Jurkat, Clone E6-1 (cell line): ENCODE measurements around the gene TMEM255B.

ENCODE experiments used
- DNase-seq: peaks from one replicate; pipeline ENCODE4 v3.0.0-alpha.2; 2011; ENCODE audit warnings: low read depth, low spot score
- H3K4me3 ChIP-seq: 2 replicates; pipeline ENCODE4 v1.5.1; 2011; ENCODE audit warnings: mild to moderate bottlenecking, low read length, control low read depth, moderate library complexity

The TMEM255B gene

DNA sequence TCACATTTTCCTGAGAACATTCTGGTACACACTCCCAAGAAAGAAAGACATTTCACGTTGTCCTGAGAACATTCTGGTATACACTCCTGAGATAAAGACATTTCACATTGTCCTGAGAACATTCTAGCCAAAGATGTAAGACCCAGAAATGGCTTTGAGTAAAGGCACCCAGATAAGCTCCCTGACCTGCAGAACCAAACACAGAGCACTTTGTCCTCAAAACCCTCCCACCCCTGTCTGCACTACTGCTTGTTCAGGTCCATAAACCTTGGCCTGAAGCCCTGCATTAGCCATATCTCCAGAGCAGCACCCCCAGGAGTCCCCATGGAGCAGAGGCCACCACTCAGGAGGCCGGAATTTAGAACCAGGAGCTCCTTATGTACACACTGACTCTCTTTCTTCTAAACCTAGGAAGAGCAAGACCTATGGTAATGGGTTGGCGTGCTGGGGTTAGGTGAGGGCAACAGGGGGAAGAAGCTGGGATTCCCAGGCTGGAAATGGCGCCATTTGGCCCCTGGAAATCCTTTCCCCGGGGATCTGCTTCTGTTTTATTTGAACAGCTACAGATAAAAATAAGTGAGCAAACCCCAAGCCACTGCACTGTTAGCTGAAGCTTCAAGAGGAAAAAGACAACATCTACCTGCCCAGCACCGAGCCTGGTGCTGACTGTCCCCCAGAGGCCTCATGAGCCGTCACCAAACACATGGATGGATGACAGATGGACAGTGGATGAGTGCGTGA, 91.1 kb downstream of the TMEM255B start:
- H3K4me3 ChIP-seq, result no peak overlapping the region
- DNase-seq, result no peak

GRCh38 chr13:113850722-113851479, 91.9 kb downstream of the TMEM255B start:
- DNase-seq, result no peak

DNA sequence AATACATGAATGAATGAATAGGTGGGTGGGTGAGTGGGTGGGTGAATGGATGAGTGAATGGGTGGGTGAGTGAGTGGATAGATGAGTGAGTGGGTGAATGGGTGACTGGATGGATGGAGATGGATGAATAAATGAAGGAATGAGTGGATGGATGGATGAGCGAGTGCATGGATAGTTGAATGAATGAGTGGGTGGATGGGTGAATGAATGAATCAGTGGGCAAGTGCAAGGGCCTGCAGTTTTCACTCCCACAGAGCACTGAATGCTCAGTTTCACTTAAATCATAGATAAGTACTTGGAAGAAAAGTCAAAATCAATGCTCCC, 92.4 kb downstream of the TMEM255B start:
- no peak overlapping the region for H3K4me3 ChIP-seq
- no peak for DNase-seq

More at GRCh38 chr13:113850722-113851479, 91.9 kb downstream of the TMEM255B start:
- H3K4me3 ChIP-seq, result no peak overlapping the region

DNA sequence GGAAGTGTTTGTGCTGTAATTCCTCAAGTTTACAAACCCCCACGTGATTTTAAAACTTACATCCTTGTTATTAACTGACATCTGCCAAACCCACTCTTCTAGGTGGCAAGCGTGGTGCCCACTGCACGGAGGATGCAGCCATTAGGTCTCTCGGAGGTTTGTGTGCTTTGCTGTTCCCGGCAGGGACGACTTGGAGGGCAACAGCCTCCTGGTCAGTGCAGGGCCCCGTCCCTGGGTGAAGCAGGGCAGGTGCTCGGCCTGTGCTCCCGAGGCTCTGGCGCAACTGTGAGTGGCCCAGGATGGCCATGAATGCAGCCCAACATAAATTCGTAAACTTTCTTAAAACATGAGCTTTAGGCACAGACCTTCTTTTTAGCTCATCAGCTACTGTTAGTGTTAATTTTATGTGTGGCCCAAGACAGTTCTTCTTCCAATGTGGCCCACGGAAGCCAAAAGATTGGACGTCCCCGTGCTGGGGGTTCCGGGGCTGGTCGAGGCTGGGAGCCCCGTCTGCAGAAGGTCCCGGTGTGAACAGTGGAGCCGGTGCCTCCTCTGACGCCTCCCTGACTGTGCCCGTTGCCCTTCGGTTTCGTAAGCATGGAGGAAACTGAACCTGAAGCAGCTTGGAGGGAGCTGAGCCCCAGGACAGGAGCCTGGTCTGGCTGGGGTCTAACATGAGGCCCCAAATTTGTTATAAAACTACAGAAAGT, 93.0 kb downstream of the TMEM255B start:
- no peak overlapping the region for H3K4me3 ChIP-seq
- DNase-seq, result no peak

DNA sequence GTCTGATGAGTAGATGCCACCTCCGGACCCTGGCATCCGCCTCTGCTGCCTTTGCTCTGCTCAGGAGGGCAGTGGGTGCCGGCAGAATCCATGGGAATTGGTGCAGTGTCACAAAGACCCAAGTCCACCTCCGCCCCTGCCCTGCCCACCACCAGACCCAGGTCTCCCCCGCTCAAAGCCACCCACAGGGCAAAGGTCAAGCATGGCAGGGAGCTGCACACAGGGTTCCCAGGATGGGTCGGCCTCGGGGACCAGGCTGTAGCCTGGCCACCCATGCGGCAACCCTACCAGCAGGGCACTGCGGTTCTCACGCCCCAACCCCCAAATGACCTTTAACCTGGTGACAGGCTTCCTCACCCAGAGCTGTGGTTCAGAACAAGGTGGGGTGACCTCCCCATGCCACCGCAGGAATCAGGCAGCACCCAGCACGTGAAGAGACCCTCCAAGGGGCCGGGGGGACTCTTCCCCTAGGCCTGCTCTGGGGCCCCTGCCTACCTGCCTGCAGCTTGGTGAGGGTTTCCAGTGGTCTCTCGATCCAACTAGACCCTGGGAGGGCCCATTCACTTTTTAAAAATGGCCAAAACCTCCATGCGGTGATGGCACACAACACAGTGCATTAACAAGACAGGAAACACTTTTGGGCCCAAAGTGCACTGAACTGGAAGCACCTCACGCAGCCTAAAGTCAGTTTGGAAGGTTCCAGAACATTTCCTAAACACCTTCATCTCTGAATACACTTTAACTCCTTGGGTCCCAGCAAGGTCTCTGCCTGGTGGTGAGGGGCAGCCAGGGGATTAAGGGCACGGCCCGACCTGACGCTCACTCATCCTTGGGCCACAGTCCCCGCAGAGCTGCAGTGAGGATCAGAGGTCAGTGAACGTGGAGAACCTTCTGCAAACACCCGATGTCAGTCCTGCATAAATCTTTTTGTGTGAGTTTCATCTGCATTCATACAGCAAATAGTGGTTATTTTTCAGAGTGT, 93.8 kb downstream of the TMEM255B start:
- no peak for DNase-seq

GRCh38 chr13:113853518-113854237, 94.7 kb downstream of the TMEM255B start:
- DNase-seq, result no peak
- H3K4me3 ChIP-seq, result no peak overlapping the region

More for the DNA sequence above, 93.8 kb downstream of the TMEM255B start:
- no peak overlapping the region for H3K4me3 ChIP-seq

DNA sequence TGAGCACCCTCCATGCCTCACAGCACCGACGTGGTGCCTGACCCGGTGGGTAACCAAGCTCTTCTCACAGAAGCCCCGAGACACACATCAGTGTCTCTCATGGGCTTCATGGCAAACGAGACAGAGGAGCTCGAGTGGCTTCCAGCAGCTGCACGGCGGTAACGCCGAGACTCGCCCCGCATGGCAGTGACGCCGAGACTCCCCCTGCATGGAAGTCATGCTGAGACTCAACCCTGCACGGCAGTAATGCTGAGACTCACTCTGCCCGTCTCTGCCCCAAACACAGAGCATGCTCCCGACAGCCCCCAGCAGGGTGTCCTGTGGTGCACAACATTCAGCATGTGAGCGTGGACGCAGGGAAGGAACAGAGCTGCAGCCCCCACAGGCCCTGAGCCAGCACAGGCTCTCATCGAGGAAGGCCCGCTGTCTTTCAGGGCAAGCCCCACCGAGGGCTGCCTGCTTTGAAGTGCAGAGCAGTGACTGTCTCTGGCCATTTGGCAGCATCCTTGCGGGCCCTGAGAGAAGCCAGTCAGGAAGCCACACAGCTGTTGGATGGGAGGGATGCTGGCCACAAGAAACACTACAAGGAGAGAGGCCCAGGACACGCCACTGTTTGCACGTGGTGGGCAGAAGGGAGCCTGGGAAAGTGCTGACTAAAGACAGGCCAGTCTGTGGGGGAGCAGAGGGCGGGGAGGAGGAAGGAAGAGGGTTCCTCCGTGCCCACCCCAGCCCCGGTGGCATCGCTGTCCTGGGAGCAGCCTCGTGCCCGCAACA, 95.4 kb downstream of the TMEM255B start:
- peak; percentile 42 for DNase-seq

GRCh38 chr13:113855012-113855921, 96.2 kb downstream of the TMEM255B start:
- no peak for DNase-seq
- H3K4me3 ChIP-seq, result no peak overlapping the region

More for the DNA sequence above, 95.4 kb downstream of the TMEM255B start:
- H3K4me3 ChIP-seq, result peak overlapping the region; percentile 11

DNA sequence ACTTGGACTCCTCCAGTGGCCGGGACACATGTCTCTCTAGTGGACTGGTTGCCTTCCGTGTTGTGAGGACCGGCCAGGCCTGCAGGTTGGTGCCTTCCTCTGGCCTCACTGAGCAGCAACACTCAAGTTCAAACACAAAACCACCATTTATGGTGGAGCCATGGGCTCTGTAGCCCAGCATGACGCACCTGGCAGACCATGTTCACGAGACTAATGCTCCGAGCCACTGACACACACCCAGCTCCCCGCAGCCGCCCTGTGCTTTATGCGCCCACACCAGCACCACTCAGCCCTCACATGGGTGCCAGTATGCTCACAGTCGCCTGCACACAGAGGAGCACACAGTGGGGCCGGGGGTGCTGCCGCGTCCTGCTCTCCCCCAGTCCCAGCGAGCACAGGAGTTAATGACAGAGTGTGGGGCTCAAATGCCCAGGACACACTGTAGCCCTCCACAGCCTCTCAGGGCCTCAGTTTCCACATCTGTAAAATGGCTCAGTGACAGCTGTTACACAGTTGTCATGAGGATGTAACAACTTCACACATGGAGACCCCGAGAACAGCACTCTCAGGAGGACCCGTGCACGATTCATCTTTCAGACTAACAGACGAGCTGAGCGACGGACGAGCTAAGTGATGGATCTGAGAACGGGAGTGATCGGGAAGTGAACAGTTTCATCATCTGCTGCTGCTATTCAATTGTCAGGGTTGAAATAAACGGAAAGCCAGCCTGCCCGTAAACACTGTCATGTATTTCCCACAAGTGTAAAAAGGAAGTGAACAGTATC, 97.1 kb downstream of the TMEM255B start:
- DNase-seq, result no peak
- no peak overlapping the region for H3K4me3 ChIP-seq

DNA sequence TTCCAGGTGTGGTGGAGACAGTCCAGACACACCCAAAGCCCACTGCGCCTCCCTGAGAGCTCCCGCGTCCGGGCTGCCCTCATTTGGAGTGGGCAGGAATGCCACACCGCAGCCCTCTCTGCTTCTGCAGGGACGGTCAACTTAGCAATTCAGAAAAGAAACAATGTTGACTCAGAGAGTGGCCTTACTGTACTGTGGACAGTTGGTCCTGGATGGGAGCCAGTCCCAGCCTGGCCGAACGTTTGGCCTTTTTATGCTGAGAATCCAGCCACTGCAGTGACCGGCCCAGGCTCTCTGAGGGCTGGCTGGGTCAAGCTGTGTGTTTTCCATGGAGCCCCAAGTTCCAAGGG, 97.7 kb downstream of the TMEM255B start:
- H3K4me3 ChIP-seq, result no peak overlapping the region
- no peak for DNase-seq

- no peak for DNase-seq
- H3K4me3 ChIP-seq, result no peak overlapping the region
Measured at GRCh38 chr13:113857531-113858195, 98.6 kb downstream of the TMEM255B start.

DNA sequence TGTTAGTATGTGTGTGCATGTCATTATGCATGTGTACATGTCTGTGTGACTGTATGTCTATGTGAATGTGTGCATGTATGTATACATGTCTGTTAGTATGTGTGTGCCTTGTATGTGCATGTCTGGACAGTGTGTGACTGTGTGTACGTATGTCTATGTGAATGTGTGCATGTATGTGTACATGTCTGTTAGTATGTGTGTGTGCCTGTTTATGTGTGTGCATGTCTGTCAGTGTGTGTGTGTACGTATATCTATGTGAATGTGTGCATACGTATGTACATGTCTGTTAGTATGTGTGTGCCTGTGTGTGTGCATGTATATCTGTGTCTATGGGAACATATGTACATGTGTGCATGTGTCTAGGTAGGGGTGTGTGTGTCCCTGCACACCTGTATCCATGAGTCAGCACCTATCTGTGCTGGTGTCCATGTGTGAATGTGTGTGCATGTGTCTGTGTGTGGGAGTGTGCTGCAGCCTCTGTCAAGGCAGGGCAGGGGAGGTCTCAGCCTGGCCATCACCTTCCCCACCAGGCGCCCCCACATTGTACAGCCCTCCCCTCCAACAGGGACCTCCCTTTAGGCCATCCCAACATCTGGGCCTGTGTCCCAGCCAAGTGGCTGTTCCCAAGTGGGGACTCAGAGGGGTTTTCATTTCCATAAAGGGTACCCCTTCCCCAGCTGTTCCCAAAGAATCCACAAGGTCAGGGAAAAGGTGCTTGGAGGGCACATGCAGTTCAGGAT, 100.5 kb downstream of the TMEM255B start:
- DNase-seq, result no peak
- no peak overlapping the region for H3K4me3 ChIP-seq

DNA sequence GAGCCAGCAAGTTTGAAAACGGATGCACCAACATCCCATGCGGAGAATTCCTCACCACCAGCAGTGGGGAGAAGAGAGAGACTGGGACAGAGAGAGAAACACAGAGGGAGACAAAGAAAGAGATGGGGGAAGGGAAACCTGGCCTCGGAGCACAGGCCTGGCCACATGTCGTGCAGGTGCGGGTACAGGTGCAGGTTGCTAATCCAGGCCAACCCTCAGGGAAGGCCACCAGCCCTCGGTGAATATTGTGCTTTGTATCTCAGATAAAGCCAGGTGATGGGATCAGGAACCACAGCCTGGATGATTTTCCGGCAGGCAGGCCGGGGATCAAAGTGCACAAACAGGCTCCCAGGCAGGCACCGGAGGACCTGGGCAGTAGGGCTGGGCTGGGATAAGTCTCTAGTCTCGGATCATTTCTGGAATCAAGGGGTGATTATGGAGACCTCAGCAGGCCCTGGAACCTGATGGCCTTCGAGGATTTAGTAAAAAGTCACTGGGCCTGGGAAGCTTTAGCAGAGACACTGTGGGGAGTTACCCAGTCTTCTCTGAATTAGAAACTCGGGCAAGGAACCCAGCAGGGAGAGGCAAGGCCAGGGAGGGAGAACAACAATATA, 101.1 kb downstream of the TMEM255B start:
- DNase-seq, result no peak
- no peak overlapping the region for H3K4me3 ChIP-seq

- H3K4me3 ChIP-seq, result no peak overlapping the region
- no peak for DNase-seq
Measured at GRCh38 chr13:113860665-113861432, 101.8 kb downstream of the TMEM255B start.
